GM21381 (cell line): Measurements from ENCODE around the gene DCDC2C.
"Not testable (repeated sequence)": the region's sequence is repeated elsewhere in the genome, so short reads cannot be mapped to it uniquely, and the experiment has no call there.

Experiments used
- ATAC-seq: cut with Tn5 transposase; IDR thresholded peaks from one replicate; pipeline ENCODE4 v1.9.1; 2021; ENCODE audit warnings: mild to moderate bottlenecking, moderate library complexity; ENCODE audit not compliant: unreplicated experiment

DCDC2C gene

DNA sequence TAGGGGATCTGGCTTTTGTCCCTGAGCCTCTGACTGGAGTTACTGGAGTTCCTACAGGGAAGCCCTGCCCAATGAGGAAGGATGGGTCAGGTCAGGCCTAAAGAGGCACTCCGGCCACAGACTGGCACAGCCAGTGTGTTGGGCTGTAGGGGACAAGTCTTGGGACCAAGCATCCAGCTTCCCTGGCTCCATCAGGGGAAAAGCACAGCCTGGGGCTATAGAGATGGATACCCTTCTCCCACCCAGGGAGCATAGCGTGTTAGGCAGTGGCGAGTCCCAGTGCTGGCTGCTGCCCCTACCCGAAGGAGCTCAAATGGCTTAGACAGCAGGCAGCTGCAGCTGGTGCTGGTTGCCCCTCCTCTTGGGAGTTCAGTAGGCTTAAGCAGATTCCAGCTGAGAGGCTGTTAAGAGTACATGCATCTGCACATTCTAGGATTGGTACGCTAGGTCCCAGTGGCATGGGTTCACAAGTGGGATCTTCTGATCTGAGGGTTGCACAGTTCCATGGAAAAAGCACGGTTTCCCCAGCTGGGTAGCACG is 111.4 kb downstream of the DCDC2C start:
- no peak for ATAC-seq

DNA sequence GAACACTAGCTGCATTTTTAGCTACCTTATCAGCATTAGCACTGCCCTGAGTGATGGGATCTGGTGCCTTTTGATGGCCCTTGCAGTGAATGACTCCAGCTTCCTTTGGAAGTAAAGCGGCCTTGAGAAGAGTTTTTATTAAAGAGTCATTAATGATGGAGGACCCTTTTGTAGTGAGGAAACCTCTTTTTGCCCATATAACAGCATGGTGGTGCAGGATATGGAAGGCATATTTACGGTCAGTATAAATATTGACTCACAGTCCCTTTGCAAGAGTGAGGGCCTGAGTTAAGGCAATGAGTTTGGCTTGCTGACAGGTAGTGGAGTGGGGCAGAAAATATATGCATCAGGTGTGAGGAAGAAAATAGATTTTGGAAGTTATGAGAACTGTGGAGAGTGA is 113.8 kb downstream of the DCDC2C start:
- ATAC-seq: not testable (repeated sequence)

DNA sequence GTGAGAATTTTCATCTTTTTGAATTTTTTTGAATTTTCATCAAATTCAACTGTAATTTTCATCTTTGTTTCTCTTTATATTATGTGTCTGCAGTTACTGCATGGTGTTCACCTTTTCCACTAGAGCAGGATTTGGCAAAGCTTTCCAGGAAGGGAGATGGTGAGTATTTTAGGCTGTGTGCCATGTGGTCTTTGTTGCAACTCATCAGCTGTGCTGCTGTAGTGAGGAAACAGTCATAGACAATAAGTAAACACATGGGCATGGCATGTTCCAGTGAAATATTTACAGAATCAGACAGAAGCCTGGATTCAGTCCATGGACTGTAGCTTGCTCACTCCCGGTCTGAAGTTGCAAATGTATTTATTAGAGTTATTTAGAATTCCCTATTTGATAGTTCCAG is 120.4 kb downstream of the DCDC2C start:
- ATAC-seq: no peak

DNA sequence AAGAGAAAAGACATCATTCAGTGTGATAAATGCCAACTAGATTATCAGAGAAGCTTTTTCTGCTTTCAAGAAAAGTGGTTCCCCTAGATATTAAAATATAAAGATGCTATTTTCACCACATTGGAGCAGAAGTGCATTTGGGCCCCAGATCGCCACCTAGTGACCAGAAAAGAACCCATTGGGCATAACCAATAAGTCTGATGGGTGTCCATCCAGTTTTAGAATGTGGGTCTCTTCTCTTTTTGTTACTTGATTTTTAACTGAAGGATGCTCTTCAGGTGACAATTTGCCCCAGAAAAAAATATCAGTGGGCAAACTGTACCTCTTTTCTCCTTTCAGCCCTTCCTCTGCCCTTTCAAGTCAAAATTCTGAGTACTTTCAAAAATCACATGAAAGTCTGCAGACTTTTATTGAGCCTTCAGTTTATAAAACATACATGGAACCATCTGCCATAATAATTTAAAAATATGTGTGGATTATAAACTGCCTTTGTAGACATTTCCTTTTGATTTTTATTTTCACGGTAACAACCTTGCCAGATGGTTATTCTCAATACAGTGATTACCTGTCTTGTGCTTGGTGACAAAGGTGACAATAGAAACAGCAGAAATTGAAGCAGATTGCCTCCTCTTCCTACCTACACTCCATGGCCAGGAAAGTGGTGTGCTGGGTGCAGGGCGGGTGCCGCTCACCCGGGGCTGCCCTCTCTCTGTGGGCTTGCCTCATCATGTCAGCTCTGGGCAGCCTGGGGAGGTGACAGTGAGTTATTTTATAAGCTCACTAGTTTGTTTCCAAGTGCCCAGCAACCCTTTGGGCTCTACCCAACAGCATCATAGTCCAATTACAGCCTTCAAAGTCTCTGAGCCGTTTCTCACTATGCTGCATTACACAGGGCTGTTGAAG is 124.5 kb downstream of the DCDC2C start:
- ATAC-seq: no peak

DNA sequence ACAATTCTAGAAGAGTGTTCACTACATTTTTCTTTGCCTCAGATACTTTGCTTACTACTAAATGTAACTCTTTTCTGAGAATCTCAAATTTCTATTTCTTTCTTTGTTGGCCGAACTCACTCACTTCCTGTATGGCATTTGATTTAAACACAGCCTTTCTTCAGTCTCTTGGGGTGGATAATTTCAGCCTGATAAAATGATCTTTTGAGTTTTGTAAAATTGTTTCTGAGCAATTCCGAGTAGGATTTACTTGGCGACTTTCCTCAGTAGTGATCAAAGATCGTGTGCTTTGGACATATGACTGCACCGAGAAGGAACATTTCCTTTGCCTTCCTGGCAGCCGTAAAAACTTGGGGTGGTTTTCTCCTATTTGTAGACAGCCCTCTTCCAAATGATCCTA is 127.4 kb downstream of the DCDC2C start:
- no peak for ATAC-seq

DNA sequence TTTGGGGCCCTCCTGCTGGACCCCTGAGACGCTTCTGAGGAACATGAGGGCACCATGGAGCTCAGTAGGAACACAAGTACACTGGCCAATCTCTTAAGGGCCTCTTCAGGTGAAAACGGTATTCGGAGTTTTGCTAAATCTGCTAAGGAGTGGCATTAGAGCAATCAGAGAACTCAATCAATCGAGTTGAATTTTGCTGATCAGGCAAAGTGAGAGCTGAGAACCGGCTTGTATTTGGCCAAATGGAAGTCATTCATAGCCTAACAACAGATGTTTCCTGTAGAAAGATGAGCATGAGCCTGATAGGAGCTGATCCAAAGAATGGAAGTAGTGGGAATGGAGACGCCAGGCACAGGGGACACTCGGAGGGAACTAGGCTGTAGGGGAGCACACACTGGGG is 133.7 kb downstream of the DCDC2C start:
- ATAC-seq: no peak

DNA sequence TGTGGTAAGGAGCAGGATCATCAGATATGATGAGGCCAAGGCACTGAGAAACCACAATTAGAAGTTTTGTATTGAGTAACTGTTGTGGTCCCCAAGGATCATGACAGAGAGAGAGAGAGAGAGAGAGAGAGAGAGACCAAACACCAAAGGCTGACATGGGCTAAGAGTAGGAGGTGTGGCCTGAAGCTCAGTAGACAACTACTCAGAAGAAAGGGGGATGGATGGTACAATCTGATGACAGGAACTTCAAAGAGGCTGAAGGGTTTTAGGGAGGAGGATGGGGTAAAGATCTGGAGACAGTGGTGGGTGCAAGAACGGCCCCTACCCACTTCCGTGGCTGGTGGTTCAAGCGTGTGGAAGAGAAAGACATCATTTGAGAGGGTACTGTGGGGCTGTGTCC is 135.0 kb downstream of the DCDC2C start:
- ATAC-seq: no peak

DNA sequence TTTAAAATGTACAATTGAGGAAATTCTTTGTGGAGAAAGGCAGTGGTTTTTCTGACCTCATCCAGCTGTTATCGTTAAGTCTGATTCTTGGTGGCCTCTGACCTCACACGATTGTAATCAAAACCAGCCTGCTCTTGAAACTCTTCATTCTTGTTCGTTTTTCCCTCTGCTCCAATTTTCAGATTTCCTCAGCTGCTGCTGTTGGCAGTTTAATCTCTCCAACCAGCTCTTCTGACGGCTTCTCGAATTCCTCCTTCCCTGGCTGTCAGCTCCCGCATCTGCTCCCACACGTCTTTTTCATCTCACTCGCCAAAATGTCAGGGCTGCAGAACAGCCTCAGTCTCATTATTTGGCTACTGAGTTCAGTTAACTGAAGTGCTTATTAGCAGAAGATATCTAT is 136.1 kb downstream of the DCDC2C start:
- ATAC-seq: no peak

DNA sequence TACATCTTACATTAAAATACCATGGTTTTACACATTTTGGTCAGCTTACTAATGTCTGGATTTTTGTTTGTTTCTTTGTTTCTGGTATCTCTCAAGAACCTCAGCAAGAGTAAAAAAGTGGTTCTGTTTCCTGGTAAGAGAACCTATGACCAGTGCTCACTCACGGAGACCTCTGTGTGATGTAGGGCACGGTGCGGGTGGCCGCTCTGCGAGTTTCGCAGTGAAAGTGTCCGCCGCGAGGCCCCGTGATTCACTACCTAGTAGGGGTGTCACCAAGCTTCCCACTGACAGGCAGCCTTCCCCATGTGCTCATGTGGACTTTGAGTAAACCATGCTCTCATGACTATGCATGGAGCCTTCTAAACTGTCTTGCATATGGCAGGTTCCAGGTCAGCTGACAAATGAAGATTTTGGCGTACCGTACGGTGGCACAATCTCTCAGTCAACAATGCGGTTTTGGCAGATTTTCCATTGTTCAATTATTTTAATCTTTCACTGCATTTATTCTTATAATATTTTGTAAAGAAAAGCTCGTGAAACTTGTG is 137.3 kb downstream of the DCDC2C start:
- ATAC-seq: no peak

DNA sequence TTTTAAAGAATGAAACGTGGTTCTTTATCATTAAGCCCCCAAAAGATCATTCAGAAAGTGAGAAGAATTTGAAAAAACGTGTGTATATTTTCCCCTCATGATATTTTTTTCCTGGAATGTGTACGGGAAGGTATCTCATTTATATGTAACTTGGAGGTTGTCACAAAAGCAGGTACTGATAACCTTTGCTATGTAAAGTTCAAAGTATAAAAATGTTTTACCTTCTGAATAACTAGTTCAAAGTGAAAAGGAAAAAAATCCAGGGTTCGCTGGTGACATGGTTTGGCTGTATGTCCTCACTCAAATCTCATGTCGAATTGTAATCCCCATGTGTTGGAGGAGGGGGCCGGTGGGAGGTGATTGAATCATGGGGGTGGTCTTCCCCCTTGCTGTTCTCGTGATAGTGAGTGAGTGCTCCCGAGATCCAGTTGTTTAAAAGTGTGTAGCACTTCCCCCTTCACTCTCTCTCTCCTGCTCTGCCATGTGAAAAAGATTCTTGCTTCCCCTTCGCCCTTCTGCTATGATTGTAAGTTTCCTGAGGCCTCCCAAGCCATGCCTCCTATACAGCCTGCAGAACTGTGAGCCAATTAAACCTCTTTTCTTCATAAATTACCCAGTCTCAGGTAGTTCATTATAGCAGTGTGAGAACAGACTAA is 144.2 kb downstream of the DCDC2C start:
- ATAC-seq: no peak

DNA sequence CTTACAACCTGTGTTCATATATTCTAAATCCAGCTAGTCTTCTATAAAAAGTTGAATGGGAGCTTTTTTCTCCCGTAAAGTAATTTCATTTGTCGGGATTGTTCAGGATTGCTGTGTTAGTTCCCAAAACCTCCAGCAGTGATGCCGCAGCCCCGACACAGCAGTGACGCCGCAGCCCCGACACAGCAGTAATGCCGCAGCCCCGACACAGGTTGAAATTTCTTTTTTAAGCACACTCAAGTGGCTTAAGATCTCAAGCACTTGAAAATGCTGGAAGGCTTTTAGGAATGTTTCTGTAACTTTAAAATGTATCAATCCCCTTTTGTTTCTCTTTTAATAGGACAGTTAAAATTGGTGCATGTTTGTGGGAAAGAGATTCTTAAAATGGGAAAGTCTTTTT is 145.4 kb downstream of the DCDC2C start:
- ATAC-seq: no peak

DNA sequence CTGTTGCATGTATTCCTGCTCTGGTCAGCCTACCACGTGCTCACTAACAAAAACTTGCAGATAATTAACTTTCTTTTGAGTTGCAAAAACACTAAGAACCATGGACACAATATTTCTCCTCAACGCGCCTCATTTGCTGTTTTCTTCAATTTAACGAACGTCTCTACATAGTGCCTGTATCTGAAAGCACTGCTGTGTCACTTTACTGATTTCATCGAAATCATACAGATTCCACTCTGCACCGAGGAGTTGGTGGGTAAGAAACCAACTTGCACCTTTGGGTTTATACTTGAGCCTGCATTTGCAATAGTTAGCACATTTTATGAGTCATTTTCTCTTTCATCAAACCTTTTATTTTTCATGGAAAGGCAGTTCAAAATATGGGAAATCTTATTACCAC is 145.8 kb downstream of the DCDC2C start:
- no peak for ATAC-seq

DNA sequence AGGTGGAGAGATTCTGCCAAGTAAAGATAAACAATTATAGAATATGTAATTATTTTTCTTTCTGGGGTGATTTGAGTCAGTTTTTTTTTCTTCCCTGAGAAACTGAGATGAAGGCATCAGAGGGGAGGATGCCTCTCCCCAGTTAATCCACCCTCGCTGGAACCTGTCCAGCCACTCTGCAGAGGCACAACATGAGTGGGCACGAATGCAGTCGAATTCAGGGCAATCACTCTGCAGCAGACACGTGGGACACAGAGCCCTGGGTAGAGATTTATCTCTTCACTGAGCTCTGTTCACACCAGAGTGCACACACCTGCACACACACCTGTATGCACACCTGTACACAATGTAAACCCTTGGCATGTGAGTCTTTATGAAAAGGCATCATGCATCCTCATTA is 154.2 kb downstream of the DCDC2C start:
- ATAC-seq: no peak

DNA sequence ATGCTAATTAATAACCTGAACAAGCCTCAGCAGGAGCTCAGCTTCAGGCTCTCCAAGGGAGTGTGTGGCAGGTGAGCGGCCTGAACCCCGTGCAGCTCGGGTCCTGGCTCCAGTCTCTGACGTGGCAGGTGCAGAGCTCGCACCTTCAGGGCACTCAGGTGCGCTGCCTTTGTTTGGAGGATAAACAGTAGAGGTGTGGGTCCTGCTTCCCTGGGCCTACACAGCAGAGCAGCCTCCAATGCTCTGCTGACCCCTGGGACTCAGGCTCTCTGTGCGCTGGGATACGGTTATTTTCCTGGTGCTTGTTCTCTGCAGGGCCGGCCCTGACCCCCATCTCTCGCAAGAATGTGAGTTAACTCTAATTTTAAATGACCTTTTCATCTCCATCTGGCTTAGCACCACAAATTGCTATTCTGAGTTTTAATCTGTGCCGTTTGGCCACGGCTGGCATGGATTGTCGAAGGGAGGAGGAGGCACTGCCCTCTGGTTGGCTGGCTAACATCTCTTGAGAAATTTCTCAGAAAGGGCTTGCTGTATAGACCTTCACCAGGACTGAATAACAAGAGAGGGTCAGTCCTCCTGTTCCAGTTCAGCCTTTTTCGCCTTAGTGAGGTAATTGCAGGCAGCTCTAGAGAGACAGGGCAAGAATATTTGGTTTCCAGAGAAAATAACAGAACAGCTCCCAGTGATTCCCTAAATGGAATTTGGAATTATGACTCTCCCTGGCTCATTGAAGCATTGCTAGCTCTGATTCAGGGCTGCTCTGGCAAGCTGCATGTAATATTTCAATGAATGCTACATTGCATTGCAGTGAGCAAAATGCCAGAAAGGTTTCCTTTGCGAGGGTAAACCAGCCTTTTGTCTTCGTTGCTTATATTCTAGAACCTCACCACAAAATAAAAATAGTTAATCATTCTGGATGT is 161.8 kb downstream of the DCDC2C start:
- ATAC-seq: no peak

DNA sequence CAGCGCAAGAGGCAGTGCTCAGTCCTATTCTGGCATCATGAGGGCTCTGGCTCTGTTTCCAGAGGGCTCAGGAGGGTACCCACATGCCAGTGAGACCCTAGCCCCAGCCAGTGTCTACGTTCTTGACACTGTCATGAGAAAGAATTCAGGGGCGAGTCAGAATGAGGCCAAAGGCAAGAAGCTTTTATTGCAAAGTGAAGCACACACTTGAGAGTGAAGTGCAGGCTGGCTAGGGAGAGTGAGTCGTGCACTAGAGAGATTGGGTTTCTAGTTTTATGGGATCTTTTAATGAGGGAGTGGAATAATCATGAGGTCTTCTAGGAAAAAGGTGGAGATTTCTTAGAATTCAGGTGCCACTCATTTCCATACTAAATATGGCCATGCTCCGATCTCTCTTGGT is 164.1 kb downstream of the DCDC2C start:
- no peak for ATAC-seq

DNA sequence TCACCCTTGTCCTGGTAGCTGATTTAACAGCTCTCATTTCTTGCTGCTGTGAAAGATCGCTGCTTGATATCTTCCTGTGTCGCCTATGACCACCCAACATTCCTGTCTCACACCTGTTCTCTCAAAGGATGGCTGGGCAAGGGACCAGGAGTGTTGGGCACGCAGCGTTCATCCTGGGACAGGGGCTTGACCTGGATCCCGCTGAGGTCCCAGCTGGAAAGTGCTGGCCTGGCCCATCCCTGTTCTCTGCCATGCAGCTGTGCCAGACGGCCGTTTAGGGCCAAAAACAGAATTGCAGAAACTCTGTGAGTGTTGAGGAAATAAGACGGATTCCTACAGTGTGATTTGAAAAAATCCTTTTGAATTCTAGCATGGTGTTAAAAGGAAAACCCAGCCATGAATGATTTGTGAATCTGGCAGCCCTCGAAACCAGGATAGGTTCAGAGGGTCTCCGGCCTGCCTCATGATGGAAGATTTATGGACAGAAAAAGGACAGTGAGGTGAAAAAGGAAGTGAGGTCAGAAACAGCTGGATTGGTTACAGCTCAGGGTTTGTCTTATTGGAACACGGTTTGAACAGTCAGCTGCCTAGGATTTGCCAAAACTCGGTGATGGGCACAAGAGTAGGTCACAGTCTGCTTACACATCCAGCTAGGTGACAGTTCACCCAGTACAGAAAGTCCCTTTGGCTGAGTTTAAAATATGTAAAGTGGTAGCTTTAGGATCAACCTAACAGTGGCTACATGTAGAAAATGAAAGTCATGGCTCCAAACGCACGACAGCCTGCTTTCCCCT is 164.8 kb downstream of the DCDC2C start:
- ATAC-seq: no peak

DNA sequence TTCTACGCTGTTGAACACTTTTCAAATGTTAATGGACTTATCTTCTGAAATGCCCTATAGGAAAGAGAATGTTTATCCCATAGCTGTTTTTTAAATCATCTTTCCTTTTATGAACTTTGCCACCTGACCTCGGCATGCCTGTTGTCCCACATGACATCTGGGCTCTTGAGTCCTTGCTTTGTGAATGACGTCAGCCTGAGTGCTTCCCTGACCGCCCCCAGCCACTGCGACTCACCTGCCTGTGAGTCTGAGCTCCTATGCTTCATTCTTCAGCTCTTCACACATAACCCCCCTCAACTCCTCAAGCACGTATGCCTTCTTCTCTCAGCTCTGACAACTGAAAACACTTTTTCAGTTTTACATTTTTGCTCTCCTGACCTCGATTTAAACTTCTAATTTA is 166.8 kb downstream of the DCDC2C start:
- ATAC-seq: no peak

DNA sequence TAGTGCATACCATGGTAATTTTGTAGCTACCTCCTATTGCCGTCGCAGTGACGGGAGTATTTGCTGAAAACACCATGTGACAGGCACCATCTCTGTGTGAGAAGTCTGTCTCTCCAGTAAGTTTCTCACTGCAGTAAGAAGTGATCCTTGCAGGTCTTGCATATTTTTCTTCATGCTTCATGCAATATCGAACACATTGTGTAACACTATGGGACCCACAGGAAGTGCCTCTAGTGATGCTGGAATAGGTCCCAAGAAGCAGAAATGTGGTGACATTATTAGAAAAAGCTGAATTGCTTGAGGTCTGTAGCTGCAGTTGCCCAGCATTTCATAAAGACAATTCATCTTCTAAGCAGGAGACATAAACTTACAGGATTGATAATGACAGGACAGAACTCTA is 167.6 kb downstream of the DCDC2C start:
- no peak for ATAC-seq

DNA sequence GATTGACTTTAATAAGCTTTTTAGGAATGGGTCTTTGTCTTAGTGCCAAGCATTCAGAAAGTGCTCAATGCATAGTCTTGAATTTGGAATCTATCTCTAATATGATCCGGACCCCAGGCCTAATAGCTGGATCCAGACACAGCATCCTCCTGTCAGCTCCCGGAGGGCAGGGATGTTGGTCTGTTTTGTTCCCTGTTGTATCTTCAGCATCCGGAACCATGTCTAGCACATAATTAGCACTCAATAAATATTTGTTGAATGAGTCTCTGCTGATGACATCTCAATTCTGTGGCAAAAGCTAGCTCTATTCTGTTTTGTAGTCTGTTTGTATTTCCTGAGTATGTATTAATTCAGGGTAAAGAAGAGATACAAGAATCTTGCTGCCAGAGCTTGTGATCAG is 169.1 kb downstream of the DCDC2C start:
- ATAC-seq: no peak

DNA sequence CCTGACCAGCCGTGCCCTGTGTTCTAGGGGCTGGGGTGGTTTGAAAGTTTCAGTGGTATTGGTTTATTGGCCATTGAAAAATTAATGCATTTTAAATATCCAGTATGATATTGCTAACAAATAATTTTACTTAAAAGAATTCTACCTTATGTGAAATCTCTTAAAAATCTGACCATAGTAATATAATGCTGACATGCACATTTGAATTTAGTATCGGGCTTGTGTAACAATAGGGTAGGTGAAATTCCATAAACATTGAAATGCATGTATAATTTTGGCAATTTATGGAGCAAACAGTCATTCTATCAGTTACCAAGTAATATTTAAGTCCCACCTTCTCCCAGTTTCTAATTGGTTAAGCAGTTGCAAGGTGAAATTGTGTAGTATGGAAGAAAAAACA is 170.5 kb downstream of the DCDC2C start:
- no peak for ATAC-seq
